B cell (primary cell): ENCODE results near the gene ASMTL. TPM values are rescaled to one million over a fixed set of nuclear protein-coding genes. Genes with fewer than 3 reads are reported as not detected.

Experiments
- ATAC-seq: fragments of 200-7000 bp; cut with Tn5 transposase; one replicate; pipeline ENCODE4 v1.10.0; 2021; ENCODE audit warnings: low read depth, mild to moderate bottlenecking, moderate number of reproducible peaks, moderate library complexity
- CTCF ChIA-PET: fragments of 350-600 bp; sonication (Branson Sonifier 250); formaldehyde crosslinking; loops from one replicate; lab custom pipeline; 2021; ENCODE audit warnings: antibody characterized with exemption, inconsistent platforms; lab: Charles Lee
- POLR2A ChIA-PET: fragments of 350-600 bp; sonication (Branson Sonifier 250); formaldehyde crosslinking; loops from one replicate; lab custom pipeline; 2021; ENCODE audit warnings: antibody characterized with exemption; lab: Charles Lee
- DNase-seq: peaks from one replicate; pipeline ENCODE4 v3.0.0; 2013
- H2AFZ ChIP-seq: 2 replicates; pipeline ENCODE4 v1.6.1; 2012; ENCODE audit warnings: mild to moderate bottlenecking, low read depth, low read length; ENCODE audit not compliant: insufficient read depth, poor library complexity, severe bottlenecking
- H3K27ac ChIP-seq, 2 donors: 1 replicate in 1 of 2; 2 replicates in 1 of 2; pipeline ENCODE4 v1.5.1; 2012 to 2013; ENCODE audit warnings: low read length in 2 of 2, mild to moderate bottlenecking in 2 of 2, moderate library complexity in 1 of 2
- H3K27me3 ChIP-seq, 4 experiments: fragments of 200-600 bp in 1 of 4; sonication (generic) in 1 of 4; replicated peaks in 1 of 4; 1 replicate in 2 of 4; 2 replicates in 2 of 4; pipeline versions ENCODE4 v1.6.1 to v1.7.0; 2013 to 2016; ENCODE audit warnings: low read length in 3 of 4, mild to moderate bottlenecking in 2 of 4, mixed read lengths in 1 of 4, moderate library complexity in 1 of 4; ENCODE audit not compliant: insufficient read depth in 4 of 4, control insufficient read depth in 3 of 4; ENCODE audit errors: control extremely low read depth in 1 of 4
- H3K36me3 ChIP-seq, 2 experiments: replicated peaks in 1 of 2; 1 replicate in 1 of 2; 2 replicates in 1 of 2; pipeline versions ENCODE4 v1.6.1 to v1.7.1; 2013; ENCODE audit warnings: low read length in 1 of 2; ENCODE audit not compliant: insufficient read depth in 2 of 2, control insufficient read depth in 1 of 2; ENCODE audit errors: control extremely low read depth in 1 of 2, extremely low read depth in 1 of 2
- H3K4me1 ChIP-seq, 2 donors: fragments of 200-600 bp in 1 of 2; sonication (generic) in 1 of 2; 1 replicate in 1 of 2; 2 replicates in 1 of 2; pipeline versions ENCODE4 v1.5.1 to v1.6.1; 2013 to 2017; ENCODE audit warnings: low read length in 2 of 2; ENCODE audit not compliant: control insufficient read depth in 2 of 2, insufficient read depth in 2 of 2
- H3K4me2 ChIP-seq: replicated peaks from 2 replicates; pipeline ENCODE3; 2012; ENCODE audit warnings: mild to moderate bottlenecking, low read depth, low read length; ENCODE audit not compliant: poor library complexity, severe bottlenecking
- H3K4me3 ChIP-seq, 5 experiments: fragments of 200-600 bp in 1 of 5; sonication (generic) in 1 of 5; 1 replicate in 3 of 5; 2 replicates in 2 of 5; pipeline versions ENCODE4 v1.5.1 to v1.7.0; 2011 to 2016; ENCODE audit warnings: low read length in 4 of 5, mild to moderate bottlenecking in 4 of 5, low read depth in 2 of 5, control low read depth in 1 of 5, moderate library complexity in 1 of 5; ENCODE audit not compliant: insufficient read depth in 1 of 5; ENCODE audit errors: control extremely low read depth in 1 of 5, extremely low read depth in 1 of 5
- H3K79me2 ChIP-seq: fragments of 200-600 bp; sonication (generic); one replicate; pipeline ENCODE4 v1.6.0; 2016; ENCODE audit warnings: low read length; ENCODE audit not compliant: control insufficient read depth, insufficient read depth
- H3K9ac ChIP-seq: fragments of 200-600 bp; sonication (generic); 2 replicates; pipeline ENCODE4 v1.6.1; 2017; ENCODE audit warnings: mild to moderate bottlenecking, low read length, moderate library complexity
- H3K9me3 ChIP-seq, 3 donors: one replicate each; pipeline versions ENCODE4 v1.6.1 to v1.7.1; 2013; ENCODE audit warnings: low read length in 2 of 3; ENCODE audit not compliant: control insufficient read depth in 2 of 3, insufficient read depth in 1 of 3; ENCODE audit errors: control extremely low read depth in 1 of 3
- H4K20me1 ChIP-seq: 2 replicates; pipeline ENCODE4 v1.6.0; 2012; ENCODE audit warnings: mild to moderate bottlenecking, low read length; ENCODE audit not compliant: insufficient read depth, control insufficient read depth, poor library complexity, severe bottlenecking
- H3K27ac Mint-ChIP-seq: one replicate; pipeline ENCODE4 v1.8.0; 2021; ENCODE audit warnings: mixed read lengths
- H3K27me3 Mint-ChIP-seq: one replicate; pipeline ENCODE4 v1.8.0; 2021; ENCODE audit warnings: mixed read lengths
- H3K4me1 Mint-ChIP-seq: one replicate; pipeline ENCODE4 v1.8.0; 2021; ENCODE audit warnings: mixed read lengths
- H3K4me3 Mint-ChIP-seq: one replicate; pipeline ENCODE4 v1.8.0; 2021; ENCODE audit warnings: mixed read lengths
- H3K9me3 Mint-ChIP-seq: one replicate; pipeline ENCODE4 v1.8.0; 2022; ENCODE audit warnings: mixed read lengths; ENCODE audit not compliant: insufficient read depth
- EZH2 ChIP-seq: IDR thresholded peaks from 2 replicates; pipeline ENCODE4 v1.6.1; 2012; ENCODE audit warnings: borderline replicate concordance, low read depth, mild to moderate bottlenecking, moderate library complexity, low read length; ENCODE audit not compliant: insufficient read depth, poor library complexity, severe bottlenecking
- WGBS: methylation state at CpG from one replicate; pipeline ENCODE4 v1.1.5; 2013; ENCODE audit warnings: missing lambda C conversion rate; ENCODE audit not compliant: insufficient coverage; 5-methylcytosine and 5-hydroxymethylcytosine counted together
- intact Hi-C: fragments of 100-400 bp; cut with micrococcal nuclease; formaldehyde crosslinking; loops from one replicate; pipeline ENCODE4 v1.10.0; 2022
- polyA plus RNA-seq: library from polyadenylated mRNA; depleted of rRNA; stranded (reverse); fragments of >200 nt; gene quantifications from 2 replicates; pipeline ENCODE4 v1.2.3, GENCODE V29; 2012
- total RNA-seq, 2 donors: library from RNA; stranded (reverse); fragments of 120-200 nt in 1 of 2; gene quantifications; 1 replicate in 1 of 2; 2 replicates in 1 of 2; pipeline versions ENCODE4 v1.2.3 to v1.2.4, GENCODE V29; 2013 to 2022
- TF ChIP-seq, protein P1 (sequence below): fragments of 200-600 bp; IDR thresholded peaks from one replicate; pipeline ENCODE4 v1.8.0; 2022; ENCODE audit warnings: antibody characterized with exemption, mild to moderate bottlenecking

The ASMTL gene
- total and polyA plus RNA-seq, 2 donors (not counting 1 experiment from before 2014, with no cell fraction given): 33.3 to 52.9 TPM

DNA sequence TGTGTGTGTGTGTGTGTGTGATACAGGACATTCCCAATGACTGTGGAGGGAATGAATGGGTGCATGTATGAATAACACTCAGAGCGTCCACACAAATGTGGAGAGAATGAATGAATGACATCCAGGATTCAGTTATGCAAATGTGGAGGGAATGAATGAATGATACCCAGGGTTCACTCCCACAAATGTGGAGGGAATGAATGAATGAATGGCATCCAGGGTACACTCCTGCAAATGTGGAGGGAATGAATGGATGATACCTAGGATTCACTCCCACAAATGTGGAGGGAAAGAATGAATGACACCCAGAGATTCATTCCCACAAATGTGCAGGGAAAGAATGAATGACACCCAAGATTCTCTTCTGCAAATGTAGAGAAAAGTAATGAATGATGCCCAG lies 36.0 kb upstream of the ASMTL start:
- peak overlapping the region; percentile 77 for H3K27ac Mint-ChIP-seq
- H3K36me3 ChIP-seq: peaks cover 10 to 67% of the 10 kb centered on the region in 2 experiments
- peaks cover 52% of the 10 kb centered on the region for H3K4me1 Mint-ChIP-seq

DNA sequence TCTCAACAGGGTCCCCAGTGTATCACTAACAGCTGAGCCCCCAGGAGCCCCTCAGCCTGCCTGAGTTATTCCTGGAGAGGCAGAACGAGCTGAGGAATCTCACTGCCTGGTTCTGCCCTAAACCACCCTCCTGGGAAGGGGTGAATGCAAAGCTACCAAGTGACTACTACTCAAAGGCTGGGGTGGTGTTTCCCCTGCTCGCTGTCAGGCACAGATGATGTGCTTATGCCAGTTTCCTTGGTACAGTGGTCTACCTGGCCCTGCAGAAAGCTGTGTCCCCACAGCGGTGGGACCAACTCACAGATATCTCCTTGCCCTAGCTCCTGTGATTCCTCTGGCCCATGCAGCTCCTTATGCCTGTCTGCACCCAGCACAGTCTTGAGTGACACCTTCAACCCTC lies 35.4 kb upstream of the ASMTL start:
- H3K4me3 Mint-ChIP-seq: no peak overlapping the region

More for the DNA sequence above, 36.0 kb upstream of the ASMTL start:
- CTCF ChIA-PET: no interaction called here
- H3K4me1 ChIP-seq: peaks cover 18 to 49% of the 10 kb centered on the region in 2 donors
- H3K79me2 ChIP-seq: peaks cover 52% of the 10 kb centered on the region
- no peak overlapping the region for H3K4me3 ChIP-seq
- no peaks in the 10 kb centered on the region for H3K27me3 ChIP-seq
- no peak overlapping the region for H2AFZ ChIP-seq
- H3K9ac ChIP-seq: no peak overlapping the region
- no peaks in the 10 kb centered on the region for H3K27me3 Mint-ChIP-seq
- intact Hi-C loops: no loop called here
- 100% methylated on average over 1 of the region's 1 CpG for WGBS
- DNase-seq (no peak), ATAC-seq (no peak)
- H3K9me3 ChIP-seq: peaks cover 0 to 14% (median 0%) of the 10 kb centered on the region in 3 donors
- H4K20me1 ChIP-seq: peaks cover 80% of the 10 kb centered on the region
- TF ChIP-seq, protein P1, sequence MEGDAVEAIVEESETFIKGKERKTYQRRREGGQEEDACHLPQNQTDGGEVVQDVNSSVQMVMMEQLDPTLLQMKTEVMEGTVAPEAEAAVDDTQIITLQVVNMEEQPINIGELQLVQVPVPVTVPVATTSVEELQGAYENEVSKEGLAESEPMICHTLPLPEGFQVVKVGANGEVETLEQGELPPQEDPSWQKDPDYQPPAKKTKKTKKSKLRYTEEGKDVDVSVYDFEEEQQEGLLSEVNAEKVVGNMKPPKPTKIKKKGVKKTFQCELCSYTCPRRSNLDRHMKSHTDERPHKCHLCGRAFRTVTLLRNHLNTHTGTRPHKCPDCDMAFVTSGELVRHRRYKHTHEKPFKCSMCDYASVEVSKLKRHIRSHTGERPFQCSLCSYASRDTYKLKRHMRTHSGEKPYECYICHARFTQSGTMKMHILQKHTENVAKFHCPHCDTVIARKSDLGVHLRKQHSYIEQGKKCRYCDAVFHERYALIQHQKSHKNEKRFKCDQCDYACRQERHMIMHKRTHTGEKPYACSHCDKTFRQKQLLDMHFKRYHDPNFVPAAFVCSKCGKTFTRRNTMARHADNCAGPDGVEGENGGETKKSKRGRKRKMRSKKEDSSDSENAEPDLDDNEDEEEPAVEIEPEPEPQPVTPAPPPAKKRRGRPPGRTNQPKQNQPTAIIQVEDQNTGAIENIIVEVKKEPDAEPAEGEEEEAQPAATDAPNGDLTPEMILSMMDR: no peak
- TF ChIP-seq EZH2: no peak
- H3K4me2 ChIP-seq: no peak overlapping the region
- H3K27ac ChIP-seq: peak overlapping the region in 1 of 2 donors; percentile 51
- no peaks in the 10 kb centered on the region for H3K9me3 Mint-ChIP-seq
- H3K4me3 Mint-ChIP-seq: no peak overlapping the region
- POLR2A ChIA-PET: no interaction called here

More for the DNA sequence above, 35.4 kb upstream of the ASMTL start:
- TF ChIP-seq, protein P1: no peak
- no peak for TF ChIP-seq EZH2
- intact Hi-C loops: no loop called here
- Histone ChIP-seq H4K20me1 (peaks cover 79% of the 10 kb centered on the region), H2AFZ (no peak overlapping the region), H3K4me1 (peaks cover 17 to 48% of the 10 kb centered on the region in 2 donors), H3K4me2 (no peak overlapping the region), H3K4me3 (no peak overlapping the region), H3K9me3 (peaks cover 0 to 14% (median 0%) of the 10 kb centered on the region in 3 donors), H3K27me3 (no peaks in the 10 kb centered on the region), H3K36me3 (peaks cover 10 to 68% of the 10 kb centered on the region in 2 experiments), H3K27ac (peak overlapping the region in 1 of 2 donors; percentile 51), H3K79me2 (peaks cover 58% of the 10 kb centered on the region), H3K9ac (no peak overlapping the region)
- Mint-ChIP-seq H3K4me1 (peaks cover 52% of the 10 kb centered on the region), H3K27ac (peak overlapping the region; percentile 77), H3K27me3 (no peaks in the 10 kb centered on the region), H3K9me3 (no peaks in the 10 kb centered on the region)
- DNase-seq (no peak), ATAC-seq (no peak)
- ChIA-PET POLR2A (no interaction called here), CTCF (no interaction called here)
- 75% methylated on average over 3 of the region's 3 CpGs for WGBS
